GM19468 (cell line): ENCODE data around the gene CNR1.
"Not testable (repeated sequence)": the region's sequence is repeated elsewhere in the genome, so short reads cannot be mapped to it uniquely, and the experiment has no call there.

ENCODE experiments used
- ATAC-seq: cut with Tn5 transposase; IDR thresholded peaks from one replicate; pipeline ENCODE4 v1.9.1; 2021; ENCODE audit warnings: mild to moderate bottlenecking, moderate library complexity, moderate number of reproducible peaks; ENCODE audit not compliant: unreplicated experiment; ENCODE audit errors: extremely low read depth

The CNR1 gene

GRCh38 chr6:88165844-88166492, at the start of gene CNR1:
TSS of gene CNR1 (minus strand) at chr6:88166347. CDS start at chr6:88145274, 21,073 bp downstream.
- peak; percentile 29 for ATAC-seq

GRCh38 chr6:88211446-88211845, 45.3 kb upstream of the CNR1 start:
- ATAC-seq, result no peak

GRCh38 chr6:88209301-88209700, 43.2 kb upstream of the CNR1 start:
- ATAC-seq, result no peak

GRCh38 chr6:88208726-88209125, 42.6 kb upstream of the CNR1 start:
- ATAC-seq, result no peak

GRCh38 chr6:88201734-88202133, 35.6 kb upstream of the CNR1 start:
- ATAC-seq, result not testable (repeated sequence)

GRCh38 chr6:88184921-88185320, 18.8 kb upstream of the CNR1 start:
- no peak for ATAC-seq

GRCh38 chr6:88183471-88183870, 17.3 kb upstream of the CNR1 start:
- no peak for ATAC-seq

- peak; percentile 22 for ATAC-seq
These were observed 13.5 kb upstream of the CNR1 start for GRCh38 chr6:88179692-88180091.

GRCh38 chr6:88177961-88178464, 11.9 kb upstream of the CNR1 start:
- peak; percentile 48 for ATAC-seq

- no peak for ATAC-seq
These were observed 8.8 kb upstream of the CNR1 start for GRCh38 chr6:88174906-88175305.

- no peak for ATAC-seq
These were observed 5.2 kb upstream of the CNR1 start for GRCh38 chr6:88171312-88171711.

GRCh38 chr6:88168362-88168761, 2.2 kb upstream of the CNR1 start:
- no peak for ATAC-seq

- ATAC-seq, result no peak
These were observed 1.3 kb upstream of the CNR1 start for GRCh38 chr6:88167352-88167937.

GRCh38 chr6:88166493-88167351, 575 bp upstream of the CNR1 start:
- peak; percentile 15 for ATAC-seq

- ATAC-seq, result no peak
These were observed 882 bp downstream of the CNR1 start for GRCh38 chr6:88165087-88165843.

GRCh38 chr6:88164061-88164460, 2.1 kb downstream of the CNR1 start:
- ATAC-seq, result no peak

GRCh38 chr6:88163616-88164015, 2.5 kb downstream of the CNR1 start:
- no peak for ATAC-seq

- ATAC-seq, result no peak
These were observed 4.2 kb downstream of the CNR1 start for GRCh38 chr6:88161940-88162339.

- ATAC-seq, result no peak
These were observed 9.0 kb downstream of the CNR1 start for GRCh38 chr6:88157106-88157505.

- no peak for ATAC-seq
These were observed 20.7 kb downstream of the CNR1 start for GRCh38 chr6:88145298-88145963.
